SU-DHL-6 (cell line): ENCODE data around the gene PDLIM5.

ENCODE experiments used
- H2AFZ ChIP-seq: fragments of 200-600 bp; sonication (generic); 2 replicates; pipeline ENCODE4 v1.6.1; 2014; ENCODE audit warnings: low read depth, mild to moderate bottlenecking, moderate library complexity, mixed read lengths, antibody characterized with exemption, low read length; ENCODE audit not compliant: severe bottlenecking
- H3F3A ChIP-seq: fragments of 200-600 bp; shearing (Covaris generic); 2 replicates; pipeline ENCODE4 v1.6.0; 2016; ENCODE audit warnings: antibody characterized with exemption, mild to moderate bottlenecking; ENCODE audit not compliant: insufficient read depth
- H3K27ac ChIP-seq: fragments of 200-600 bp; sonication (generic); 2 replicates; pipeline ENCODE4 v1.5.1; 2016; ENCODE audit warnings: low read depth, mild to moderate bottlenecking, low read length, moderate library complexity, mixed read lengths
- H3K27me3 ChIP-seq: fragments of 200-600 bp; sonication (generic), shearing (Covaris generic); 2 replicates; pipeline ENCODE4 v1.6.0; 2014; ENCODE audit warnings: mild to moderate bottlenecking, low read length
- H3K36me3 ChIP-seq: fragments of 200-600 bp; sonication (generic); 2 replicates; pipeline ENCODE4 v1.6.1; 2014; ENCODE audit warnings: mild to moderate bottlenecking, low read length, mixed read lengths
- H3K4me2 ChIP-seq: fragments of 300-600, 200-600 bp; shearing (Covaris generic), sonication (generic); 2 replicates; pipeline ENCODE4 v1.6.0; 2014; ENCODE audit warnings: low read length, low read depth, mild to moderate bottlenecking; ENCODE audit not compliant: poor library complexity, severe bottlenecking
- H3K4me3 ChIP-seq: fragments of 200-600 bp; sonication (generic); 2 replicates; pipeline ENCODE4 v1.5.1; 2014; ENCODE audit warnings: antibody characterized with exemption, low read length, mild to moderate bottlenecking, mixed read lengths; ENCODE audit not compliant: insufficient read depth, poor library complexity, severe bottlenecking
- H3K79me2 ChIP-seq: fragments of 200-600 bp; sonication (generic); 2 replicates; pipeline ENCODE4 v1.6.1; 2014; ENCODE audit warnings: mild to moderate bottlenecking, low read length, moderate library complexity; ENCODE audit not compliant: insufficient read depth
- H3K9ac ChIP-seq: fragments of 200-600 bp; sonication (generic); 2 replicates; pipeline ENCODE4 v1.7.0; 2014; ENCODE audit warnings: mild to moderate bottlenecking, low read length
- H3K9me2 ChIP-seq: fragments of 200-600 bp; sonication (generic); replicated peaks from 2 replicates; pipeline ENCODE4 v1.6.1; 2014; ENCODE audit warnings: low read length; ENCODE audit not compliant: insufficient read depth
- H3K9me3 ChIP-seq: fragments of 200-600 bp; sonication (generic); 2 replicates; pipeline ENCODE4 v1.6.1; 2014; ENCODE audit warnings: low read length, mixed read lengths; ENCODE audit not compliant: insufficient read depth
- H4K20me1 ChIP-seq: fragments of 200-600 bp; sonication (generic); 2 replicates; pipeline ENCODE4 v1.6.1; 2014; ENCODE audit warnings: low read depth, mild to moderate bottlenecking, antibody characterized with exemption, low read length, moderate library complexity, mixed read lengths
- CTCF ChIP-seq: fragments of 200-600 bp; sonication (generic); IDR thresholded peaks from one replicate; pipeline ENCODE4 v1.5.1; 2017; ENCODE audit warnings: antibody characterized with exemption, mild to moderate bottlenecking, low read length, moderate library complexity; ENCODE audit not compliant: insufficient read depth, poor library complexity, severe bottlenecking
- EZH2phosphoT487 ChIP-seq: fragments of 200-600 bp; sonication (generic), shearing (Covaris generic); conservative IDR thresholded peaks from 2 replicates; pipeline ENCODE4 v1.6.1; 2018; ENCODE audit warnings: mild to moderate bottlenecking, antibody characterized with exemption, low read length, moderate library complexity, mixed read lengths

The PDLIM5 gene

GRCh38 chr4:94434505-94434904, 17.2 kb upstream of the PDLIM5 start:
- no peaks in the 10 kb centered on the region for H3K36me3 ChIP-seq
- no peak overlapping the region for H3K4me2 ChIP-seq
- no peak overlapping the region for H3K27ac ChIP-seq
- H3K9me2 ChIP-seq, result no peaks in the 10 kb centered on the region
- no peaks in the 10 kb centered on the region for H3F3A ChIP-seq
- no peak overlapping the region for H3K9ac ChIP-seq
- H4K20me1 ChIP-seq, result no peaks in the 10 kb centered on the region
- no peaks in the 10 kb centered on the region for H3K79me2 ChIP-seq
- no peak overlapping the region for H3K4me3 ChIP-seq
- H2AFZ ChIP-seq, result no peak overlapping the region
- no peaks in the 10 kb centered on the region for H3K27me3 ChIP-seq
- TF ChIP-seq EZH2phosphoT487 (no peak), CTCF (no peak)
- no peaks in the 10 kb centered on the region for H3K9me3 ChIP-seq

GRCh38 chr4:94435874-94436273, 15.9 kb upstream of the PDLIM5 start:
- Histone ChIP-seq H4K20me1 (no peaks in the 10 kb centered on the region), H3K9me3 (no peaks in the 10 kb centered on the region), H3K79me2 (no peaks in the 10 kb centered on the region), H3K27ac (no peak overlapping the region), H3K4me2 (no peak overlapping the region), H3K9me2 (no peaks in the 10 kb centered on the region), H2AFZ (no peak overlapping the region), H3F3A (no peaks in the 10 kb centered on the region), H3K27me3 (no peaks in the 10 kb centered on the region), H3K36me3 (no peaks in the 10 kb centered on the region), H3K4me3 (no peak overlapping the region), H3K9ac (no peak overlapping the region)
- TF ChIP-seq CTCF, result no peak
- no peak for TF ChIP-seq EZH2phosphoT487

- Histone ChIP-seq H3K79me2 (no peaks in the 10 kb centered on the region), H3K27me3 (no peaks in the 10 kb centered on the region), H3K4me2 (no peak overlapping the region), H3K27ac (no peak overlapping the region), H3K36me3 (no peaks in the 10 kb centered on the region), H3K4me3 (no peak overlapping the region), H3F3A (no peaks in the 10 kb centered on the region), H3K9me3 (no peaks in the 10 kb centered on the region), H3K9ac (no peak overlapping the region), H3K9me2 (no peaks in the 10 kb centered on the region), H4K20me1 (no peaks in the 10 kb centered on the region), H2AFZ (no peak overlapping the region)
- TF ChIP-seq CTCF, result no peak
- no peak for TF ChIP-seq EZH2phosphoT487
Observed at GRCh38 chr4:94436512-94436911, 15.2 kb upstream of the PDLIM5 start.

DNA sequence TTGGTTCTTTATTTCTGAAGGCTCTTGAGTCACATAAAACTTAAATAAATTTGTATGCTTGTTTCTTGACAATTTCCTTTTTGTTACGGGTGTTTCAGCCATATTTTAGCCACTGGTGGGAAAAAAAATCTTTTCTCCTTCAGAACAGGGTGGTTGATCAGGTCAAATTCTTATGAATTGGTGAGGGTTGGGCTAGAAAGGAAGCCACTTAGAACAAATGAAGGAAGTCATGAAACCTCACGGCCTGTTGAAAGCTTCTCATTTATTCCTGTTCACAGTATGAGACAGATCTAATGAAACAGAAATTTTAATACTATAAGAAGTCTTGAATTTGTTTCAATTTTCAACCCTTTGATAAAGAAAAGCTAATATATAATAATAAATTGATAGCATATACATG, 12.1 kb upstream of the PDLIM5 start:
- no peaks in the 10 kb centered on the region for H3K9me2 ChIP-seq
- H3K27me3 ChIP-seq, result no peaks in the 10 kb centered on the region
- no peaks in the 10 kb centered on the region for H3K9me3 ChIP-seq
- no peaks in the 10 kb centered on the region for H4K20me1 ChIP-seq
- H2AFZ ChIP-seq, result no peak overlapping the region
- H3F3A ChIP-seq, result no peaks in the 10 kb centered on the region
- no peak for TF ChIP-seq CTCF
- no peak for TF ChIP-seq EZH2phosphoT487
- no peak overlapping the region for H3K27ac ChIP-seq
- H3K9ac ChIP-seq, result no peak overlapping the region
- H3K4me2 ChIP-seq, result no peak overlapping the region
- no peaks in the 10 kb centered on the region for H3K36me3 ChIP-seq
- no peak overlapping the region for H3K4me3 ChIP-seq
- no peaks in the 10 kb centered on the region for H3K79me2 ChIP-seq
